Hepatocyte (in vitro differentiated cells): ENCODE measurements around the gene RARB. TPM values are rescaled to one million over a fixed set of nuclear protein-coding genes. Genes with fewer than 3 reads are reported as not detected.

Experiments used
- DNase-seq: peaks from one replicate; pipeline ENCODE4 v3.0.0-alpha.2; 2016; ENCODE audit warnings: low spot score
- H2AFZ ChIP-seq: fragments of 200-600 bp; sonication (generic); 2 replicates; pipeline ENCODE4 v1.6.0; 2016; ENCODE audit warnings: antibody characterized with exemption, mild to moderate bottlenecking
- H3K27ac ChIP-seq: fragments of 200-600 bp; sonication (generic); 2 replicates; pipeline ENCODE4 v1.5.1; 2016; ENCODE audit warnings: mild to moderate bottlenecking
- H3K27me3 ChIP-seq: fragments of 200-600 bp; sonication (generic); 2 replicates; pipeline ENCODE4 v1.6.1; 2016
- H3K36me3 ChIP-seq: fragments of 200-600 bp; sonication (generic); replicated peaks from 2 replicates; pipeline ENCODE4 v1.5.1; 2016; ENCODE audit warnings: low read depth; ENCODE audit not compliant: insufficient read depth
- H3K4me1 ChIP-seq: fragments of 200-600 bp; sonication (generic); 2 replicates; pipeline ENCODE4 v1.5.1; 2016; ENCODE audit warnings: mild to moderate bottlenecking, moderate library complexity; ENCODE audit not compliant: insufficient read depth
- H3K4me2 ChIP-seq: fragments of 200-600 bp; sonication (generic); 2 replicates; pipeline ENCODE4 v1.6.0; 2016
- H3K4me3 ChIP-seq: fragments of 200-600 bp; sonication (generic); 2 replicates; pipeline ENCODE4 v1.5.1; 2016; ENCODE audit warnings: mild to moderate bottlenecking
- H3K79me2 ChIP-seq: fragments of 200-600 bp; sonication (generic); 2 replicates; pipeline ENCODE4 v1.6.0; 2017; ENCODE audit warnings: mild to moderate bottlenecking
- H3K9me2 ChIP-seq: fragments of 200-600 bp; sonication (generic); replicated peaks from 2 replicates; pipeline ENCODE4 v1.6.0; 2017; ENCODE audit warnings: mild to moderate bottlenecking; ENCODE audit not compliant: insufficient read depth
- H3K9me3 ChIP-seq: fragments of 200-600 bp; sonication (generic); 2 replicates; pipeline ENCODE4 v1.5.1; 2016; ENCODE audit warnings: low read depth, mild to moderate bottlenecking
- H4K20me1 ChIP-seq: fragments of 200-600 bp; sonication (generic); 2 replicates; pipeline ENCODE4 v1.6.0; 2016; ENCODE audit warnings: mild to moderate bottlenecking; ENCODE audit not compliant: insufficient read depth, poor library complexity, severe bottlenecking
- CTCF ChIP-seq: fragments of 200-600 bp; sonication (generic); IDR thresholded peaks from 2 replicates; pipeline ENCODE4 v1.5.1; 2016; ENCODE audit warnings: antibody characterized with exemption, mild to moderate bottlenecking; ENCODE audit not compliant: poor library complexity
- EZH2 ChIP-seq: fragments of 200-600 bp; sonication (generic); IDR thresholded peaks from 2 replicates; pipeline ENCODE4 v1.6.1; 2016; ENCODE audit warnings: antibody characterized with exemption, mild to moderate bottlenecking, borderline replicate concordance
- EZH2phosphoT487 ChIP-seq: fragments of 200-600 bp; sonication (generic); IDR thresholded peaks from one replicate; pipeline ENCODE4 v1.6.1; 2018; ENCODE audit warnings: antibody characterized with exemption, mild to moderate bottlenecking, low read depth, moderate library complexity; ENCODE audit not compliant: unreplicated experiment, severe bottlenecking
- WGBS: methylation state at CpG from one replicate; pipeline ENCODE4 v1.1.6; 2016; ENCODE audit warnings: low lambda C conversion rate; ENCODE audit errors: missing lambda C conversion rate; 5-methylcytosine and 5-hydroxymethylcytosine counted together
- polyA plus RNA-seq: library from polyadenylated mRNA; unstranded; fragments of >200 nt; fragmentation: Nextera tagmentation; extraction: Ambion mirVana; gene quantifications from 2 replicates; pipeline ENCODE4 v1.2.1, GENCODE V29; 2016
- total RNA-seq: library from RNA; depleted of rRNA; stranded (reverse); fragments of >200 nt; gene quantifications from 2 replicates; pipeline ENCODE4 v1.2.3, GENCODE V29; 2014

The RARB gene
- total and polyA plus RNA-seq, 2 experiments from 2014 or later = 22.2 to 30.7 TPM

GRCh38 chr3:25432176-25432720 lies 4.2 kb downstream of the RARB start:
- TF ChIP-seq EZH2phosphoT487 (no peak), CTCF (no peak), EZH2 (no peak)
- peak overlapping the region; percentile 78 for H3K4me2 ChIP-seq
- 54% methylated on average over 4 of the region's 4 CpGs for WGBS
- H2AFZ ChIP-seq = no peak overlapping the region
- H3K36me3 ChIP-seq = no peaks in the 10 kb centered on the region
- peak overlapping the region; percentile 95 for H3K27ac ChIP-seq
- peaks cover 83% of the 10 kb centered on the region for H3K79me2 ChIP-seq
- no peaks in the 10 kb centered on the region for H3K27me3 ChIP-seq
- H3K4me3 ChIP-seq = peak overlapping the region; percentile 65
- H3K9me2 ChIP-seq = no peaks in the 10 kb centered on the region
- DNase-seq = no peak
- H3K9me3 ChIP-seq = no peaks in the 10 kb centered on the region
- H4K20me1 ChIP-seq = no peaks in the 10 kb centered on the region
- peaks cover 27% of the 10 kb centered on the region for H3K4me1 ChIP-seq

- TF ChIP-seq EZH2 (no peak), CTCF (no peak), EZH2phosphoT487 (no peak)
- 72% methylated on average over 2 of the region's 2 CpGs for WGBS
- Histone ChIP-seq H3K4me2 (peak overlapping the region; percentile 78), H3K27me3 (no peaks in the 10 kb centered on the region), H4K20me1 (no peaks in the 10 kb centered on the region), H3K4me1 (peaks cover 25% of the 10 kb centered on the region), H3K9me2 (no peaks in the 10 kb centered on the region), H3K4me3 (peak overlapping the region; percentile 65), H2AFZ (no peak overlapping the region), H3K36me3 (no peaks in the 10 kb centered on the region), H3K9me3 (no peaks in the 10 kb centered on the region), H3K79me2 (peaks cover 92% of the 10 kb centered on the region), H3K27ac (peak overlapping the region; percentile 95)
- DNase-seq = no peak
Measured at GRCh38 chr3:25433106-25433505, 5.0 kb downstream of the RARB start.

GRCh38 chr3:25433868-25434267 lies 5.8 kb downstream of the RARB start:
- H3K9me2 ChIP-seq = no peaks in the 10 kb centered on the region
- no peak overlapping the region for H2AFZ ChIP-seq
- H4K20me1 ChIP-seq = no peaks in the 10 kb centered on the region
- peaks cover 94% of the 10 kb centered on the region for H3K79me2 ChIP-seq
- H3K4me3 ChIP-seq = no peak overlapping the region
- H3K4me1 ChIP-seq = peaks cover 32% of the 10 kb centered on the region
- 37% methylated on average over 5 of the region's 5 CpGs for whole genome bisulfite sequencing
- H3K4me2 ChIP-seq = peak overlapping the region; percentile 78
- H3K36me3 ChIP-seq = no peaks in the 10 kb centered on the region
- peak overlapping the region; percentile 95 for H3K27ac ChIP-seq
- DNase-seq = no peak
- H3K9me3 ChIP-seq = no peaks in the 10 kb centered on the region
- no peaks in the 10 kb centered on the region for H3K27me3 ChIP-seq
- TF ChIP-seq EZH2phosphoT487 = no peak
- TF ChIP-seq CTCF = no peak
- TF ChIP-seq EZH2 = no peak

GRCh38 chr3:25437953-25438352 lies 9.9 kb downstream of the RARB start:
- Histone ChIP-seq H3K27ac (peak overlapping the region; percentile 82), H3K79me2 (peaks cover 100% of the 10 kb centered on the region), H3K9me2 (no peaks in the 10 kb centered on the region), H3K9me3 (no peaks in the 10 kb centered on the region), H3K4me3 (no peak overlapping the region), H2AFZ (no peak overlapping the region), H3K27me3 (no peaks in the 10 kb centered on the region), H3K4me1 (peaks cover 28% of the 10 kb centered on the region), H3K4me2 (no peak overlapping the region), H3K36me3 (no peaks in the 10 kb centered on the region), H4K20me1 (peaks cover 3% of the 10 kb centered on the region)
- WGBS = 83% methylated on average over 6 of the region's 6 CpGs
- no peak for DNase-seq
- TF ChIP-seq CTCF (no peak), EZH2 (no peak), EZH2phosphoT487 (no peak)
